KMS-11 (cell line): ENCODE data around the gene IFI35.
"Not testable (repeated sequence)": the region's sequence is repeated elsewhere in the genome, so short reads cannot be mapped to it uniquely, and the experiment has no call there.

ENCODE experiments used
- H2AFZ ChIP-seq: fragments of 200-600 bp; sonication (generic); 2 replicates; pipeline ENCODE4 v1.6.1; 2016; ENCODE audit warnings: antibody characterized with exemption, mixed run types, low read depth
- H3K27ac ChIP-seq: fragments of 200-600 bp; sonication (generic); 2 replicates; pipeline ENCODE4 v1.6.1; 2016; ENCODE audit warnings: mild to moderate bottlenecking, mixed run types
- H3K27me3 ChIP-seq: fragments of 200-600 bp; sonication (generic); 2 replicates; pipeline ENCODE4 v1.6.1; 2017; ENCODE audit warnings: mild to moderate bottlenecking, low read depth, mixed run types, moderate library complexity; ENCODE audit not compliant: insufficient read depth
- H3K36me3 ChIP-seq: fragments of 200-600 bp; sonication (generic); 2 replicates; pipeline ENCODE4 v1.6.1; 2017; ENCODE audit warnings: mild to moderate bottlenecking, mixed run types; ENCODE audit not compliant: insufficient read depth
- H3K4me1 ChIP-seq: fragments of 200-600 bp; sonication (generic); 2 replicates; pipeline ENCODE4 v1.6.1; 2016; ENCODE audit warnings: mild to moderate bottlenecking, low read depth, mixed run types; ENCODE audit not compliant: poor library complexity, severe bottlenecking
- H3K4me2 ChIP-seq: fragments of 200-600 bp; sonication (generic); 2 replicates; pipeline ENCODE4 v1.7.0; 2016; ENCODE audit warnings: mild to moderate bottlenecking, mixed run types
- H3K4me3 ChIP-seq: fragments of 200-600 bp; sonication (generic); IDR thresholded peaks from 2 replicates; pipeline ENCODE4 v1.6.1; 2017; ENCODE audit warnings: low read depth, low read length, mixed read lengths; ENCODE audit not compliant: insufficient read depth
- H3K79me2 ChIP-seq: fragments of 200-600 bp; sonication (generic); 2 replicates; pipeline ENCODE4 v1.6.1; 2016; ENCODE audit warnings: low read depth, mixed run types; ENCODE audit not compliant: insufficient read depth
- H3K9ac ChIP-seq: fragments of 200-600 bp; sonication (generic); 2 replicates; pipeline ENCODE4 v1.6.1; 2016; ENCODE audit warnings: mild to moderate bottlenecking, mixed run types
- H4K20me1 ChIP-seq: fragments of 200-600 bp; sonication (generic); 2 replicates; pipeline ENCODE4 v1.6.1; 2016; ENCODE audit warnings: mild to moderate bottlenecking, mixed run types; ENCODE audit not compliant: insufficient read depth
- CTCF ChIP-seq: fragments of 200-600 bp; sonication (generic); conservative IDR thresholded peaks from 2 replicates; pipeline ENCODE4 v1.6.1; 2017; ENCODE audit warnings: low read depth, mild to moderate bottlenecking, antibody characterized with exemption, low read length, moderate library complexity, mixed read lengths

The IFI35 gene

GRCh38 chr17:42997390-42997983, 9.1 kb upstream of the IFI35 start:
- TF ChIP-seq CTCF: no peak
- H3K4me3 ChIP-seq: no peak overlapping the region
- no peaks in the 10 kb centered on the region for H3K27me3 ChIP-seq
- H3K27ac ChIP-seq: peak overlapping the region; percentile 87; the same call in 1 of the 2 replicates
- peak overlapping the region; percentile 16; the same call in 1 of the 2 replicates for H2AFZ ChIP-seq
- peaks cover 24% of the 10 kb centered on the region for H3K4me1 ChIP-seq
- H3K9ac ChIP-seq: no peak overlapping the region; the same call in 1 of the 2 replicates
- H4K20me1 ChIP-seq: 0 out of 2 replicates have a peak, but pooled peaks cover 2% of the 10 kb centered on the region
- H3K4me2 ChIP-seq: peak overlapping the region; percentile 43
- peaks cover 21% of the 10 kb centered on the region for H3K79me2 ChIP-seq
- H3K36me3 ChIP-seq: peaks cover 5% of the 10 kb centered on the region; the same call in 1 of the 2 replicates

- Histone ChIP-seq H3K4me3 (no peak within 1 kb of the TSS), H3K4me2 (peak within 1 kb of the TSS; percentile 85), H3K79me2 (peaks cover 21% of the 10 kb centered on the region), H3K36me3 (peaks cover 9% of the 10 kb centered on the region; the same call in 1 of the 2 replicates), H3K4me1 (peaks cover 20% of the 10 kb centered on the region), H4K20me1 (0 out of 2 replicates have a peak, but pooled peaks cover 2% of the 10 kb centered on the region), H3K27me3 (no peaks in the 10 kb centered on the region), H3K27ac (peak within 1 kb of the TSS; percentile 87), H3K9ac (peak within 1 kb of the TSS; percentile 98), H2AFZ (peak within 1 kb of the TSS; percentile 32; the same call in 1 of the 2 replicates)
- TF ChIP-seq CTCF: peak; percentile 85
Measured at GRCh38 chr17:42997984-42998938, 8.3 kb upstream of the IFI35 start, which contains the start of gene RPL27. Gene RPL27, plus strand, starts transcription at chr17:42998419. Its CDS starts 332 bp downstream, at chr17:42998751.

GRCh38 chr17:42999003-42999525, 7.5 kb upstream of the IFI35 start:
- Histone ChIP-seq H4K20me1 (0 out of 2 replicates have a peak, but pooled peaks cover 2% of the 10 kb centered on the region), H3K36me3 (peaks cover 9% of the 10 kb centered on the region; the same call in 1 of the 2 replicates), H3K4me1 (peaks cover 17% of the 10 kb centered on the region), H2AFZ (no peak overlapping the region), H3K27me3 (no peaks in the 10 kb centered on the region), H3K4me2 (peak overlapping the region; percentile 85), H3K27ac (peak overlapping the region; percentile 87), H3K9ac (peak overlapping the region; percentile 98), H3K79me2 (peaks cover 21% of the 10 kb centered on the region), H3K4me3 (no peak overlapping the region)
- TF ChIP-seq CTCF: no peak

GRCh38 chr17:43000894-43001293, 5.7 kb upstream of the IFI35 start:
- H3K4me2 ChIP-seq, H3K27ac ChIP-seq, H3K36me3 ChIP-seq: not testable (repeated sequence)

More at GRCh38 chr17:43000894-43001293, 5.7 kb upstream of the IFI35 start:
- not testable (repeated sequence) for H3K4me3 ChIP-seq, H3K9ac ChIP-seq, H2AFZ ChIP-seq, H4K20me1 ChIP-seq, H3K27me3 ChIP-seq
- Histone ChIP-seq H3K4me1 (peaks cover 17% of the 10 kb centered on the region), H3K79me2 (peaks cover 21% of the 10 kb centered on the region)
